Mesendoderm (in vitro differentiated cells): ENCODE results near the gene BACH2.

Source experiments
- DNase-seq: peaks from one replicate; pipeline ENCODE4 v3.0.0; 2013
- H2AK5ac ChIP-seq: 2 replicates; pipeline ENCODE4 v1.6.1; 2013; ENCODE audit warnings: low read length, inconsistent platforms
- H2BK120ac ChIP-seq: 2 replicates; pipeline ENCODE4 v1.6.1; 2013; ENCODE audit warnings: low read depth, mild to moderate bottlenecking, low read length, moderate library complexity, mixed read lengths
- H2BK15ac ChIP-seq: replicated peaks from 2 replicates; pipeline ENCODE4 v1.6.1; 2013; ENCODE audit warnings: low read depth, mild to moderate bottlenecking, moderate library complexity
- H2BK5ac ChIP-seq: 2 replicates; pipeline ENCODE4 v1.6.1; 2013; ENCODE audit warnings: low read length, inconsistent platforms
- H3K18ac ChIP-seq: 2 replicates; pipeline ENCODE4 v1.6.1; 2013; ENCODE audit warnings: mild to moderate bottlenecking, low read length, mixed read lengths
- H3K23ac ChIP-seq: one replicate; pipeline ENCODE4 v1.6.1; 2013; ENCODE audit warnings: low read length
- H3K27ac ChIP-seq: 2 replicates; pipeline ENCODE4 v1.5.1; 2013; ENCODE audit warnings: low read depth, mild to moderate bottlenecking, inconsistent platforms, low read length, moderate library complexity
- H3K27me3 ChIP-seq: 2 replicates; pipeline ENCODE4 v1.6.1; 2013; ENCODE audit warnings: low read length, control low read depth, mild to moderate bottlenecking, inconsistent platforms; ENCODE audit not compliant: insufficient read depth, poor library complexity
- H3K36me3 ChIP-seq: 2 replicates; pipeline ENCODE4 v1.6.1; 2013; ENCODE audit warnings: low read length, inconsistent platforms; ENCODE audit not compliant: control insufficient read depth, insufficient read depth
- H3K4ac ChIP-seq: one replicate; pipeline ENCODE4 v1.6.1; 2013; ENCODE audit warnings: low read depth, mild to moderate bottlenecking, low read length, moderate library complexity
- H3K4me1 ChIP-seq: 2 replicates; pipeline ENCODE4 v1.6.1; 2013; ENCODE audit warnings: low read depth, low read length, inconsistent platforms; ENCODE audit not compliant: control insufficient read depth
- H3K4me2 ChIP-seq: 2 replicates; pipeline ENCODE4 v1.6.1; 2013; ENCODE audit warnings: low read length
- H3K4me3 ChIP-seq: 2 replicates; pipeline ENCODE4 v1.5.1; 2013; ENCODE audit warnings: mild to moderate bottlenecking, low read length
- H3K56ac ChIP-seq: one replicate; pipeline ENCODE4 v1.6.1; 2013; ENCODE audit warnings: low read length
- H3K79me1 ChIP-seq: 2 replicates; pipeline ENCODE4 v1.6.1; 2013; ENCODE audit warnings: low read length, inconsistent platforms
- H3K79me2 ChIP-seq: 2 replicates; pipeline ENCODE4 v1.6.1; 2013; ENCODE audit warnings: mild to moderate bottlenecking, low read length; ENCODE audit not compliant: control insufficient read depth, insufficient read depth
- H3K9ac ChIP-seq: 2 replicates; pipeline ENCODE4 v1.6.1; 2013; ENCODE audit warnings: low read length, inconsistent platforms
- H4K5ac ChIP-seq: one replicate; pipeline ENCODE4 v1.6.1; 2013; ENCODE audit warnings: low read length
- H4K8ac ChIP-seq: one replicate; pipeline ENCODE4 v1.6.1; 2013; ENCODE audit warnings: low read depth, mild to moderate bottlenecking, control low read depth, low read length, moderate library complexity
- WGBS: extraction: QIAGEN DNeasy Blood & Tissue Kit; methylation state at CpG from one replicate; pipeline ENCODE4 v1.1.7; 2013; ENCODE audit warnings: low lambda C conversion rate, missing lambda C conversion rate; ENCODE audit not compliant: insufficient coverage; ENCODE audit errors: extremely low coverage; 5-methylcytosine and 5-hydroxymethylcytosine counted together

BACH2 gene

DNA sequence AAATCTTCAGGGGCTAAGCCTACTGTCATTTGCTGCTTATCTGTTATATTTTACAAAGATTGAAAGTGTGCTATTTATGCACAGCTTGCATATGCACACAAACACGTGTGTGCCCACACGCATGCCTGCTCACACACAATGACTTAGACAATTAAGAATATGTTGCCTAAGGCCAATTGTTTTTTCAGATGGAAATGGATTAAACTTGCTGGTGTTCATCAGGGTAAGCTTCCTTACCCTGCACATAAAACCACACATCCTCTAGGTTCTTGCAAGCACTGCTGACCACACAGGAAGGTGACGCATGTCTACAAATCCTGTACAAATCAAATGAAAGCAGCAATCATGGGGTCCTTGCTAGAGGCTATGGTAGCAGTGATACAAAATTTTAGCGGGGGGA lies 344.0 kb downstream of the BACH2 start:
- no peak overlapping the region for H3K9ac ChIP-seq
- no peaks in the 10 kb centered on the region for H3K27me3 ChIP-seq
- DNase-seq, result no peak
- H2BK120ac ChIP-seq, result no peak overlapping the region
- H2BK15ac ChIP-seq, result no peak overlapping the region
- no peak overlapping the region for H3K4me3 ChIP-seq
- no peaks in the 10 kb centered on the region for H3K36me3 ChIP-seq
- no peak overlapping the region for H2AK5ac ChIP-seq
- no peaks in the 10 kb centered on the region for H3K79me1 ChIP-seq
- no peak overlapping the region for H3K27ac ChIP-seq
- H3K18ac ChIP-seq, result no peak overlapping the region
- H4K8ac ChIP-seq, result no peak overlapping the region
- no CpG with 5 or more reads among the region's 4 CpGs for WGBS
- H2BK5ac ChIP-seq, result no peak overlapping the region
- H4K5ac ChIP-seq, result no peak overlapping the region
- no peaks in the 10 kb centered on the region for H3K79me2 ChIP-seq
- no peak overlapping the region for H3K56ac ChIP-seq
- no peaks in the 10 kb centered on the region for H3K4me1 ChIP-seq
- no peak overlapping the region for H3K4ac ChIP-seq
- H3K4me2 ChIP-seq, result no peak overlapping the region
- H3K23ac ChIP-seq, result no peak overlapping the region

GRCh38 chr6:89952105-89952671 lies 344.5 kb downstream of the BACH2 start:
- WGBS, result no CpG with 5 or more reads among the region's 6 CpGs

GRCh38 chr6:89951574-89952104 lies 345.0 kb downstream of the BACH2 start:
- Histone ChIP-seq H4K8ac (no peak overlapping the region), H3K23ac (no peak overlapping the region), H2BK5ac (no peak overlapping the region), H3K18ac (no peak overlapping the region), H3K79me2 (no peaks in the 10 kb centered on the region), H3K27ac (no peak overlapping the region), H3K36me3 (no peaks in the 10 kb centered on the region), H2AK5ac (no peak overlapping the region), H3K4me1 (no peaks in the 10 kb centered on the region), H3K4ac (no peak overlapping the region), H2BK15ac (no peak overlapping the region), H3K9ac (no peak overlapping the region), H3K4me3 (no peak overlapping the region), H4K5ac (no peak overlapping the region), H3K79me1 (no peaks in the 10 kb centered on the region), H3K56ac (no peak overlapping the region), H2BK120ac (no peak overlapping the region), H3K4me2 (no peak overlapping the region), H3K27me3 (no peaks in the 10 kb centered on the region)
- peak; percentile 39 for DNase-seq
- no CpG with 5 or more reads among the region's 15 CpGs for WGBS

More at GRCh38 chr6:89952105-89952671, 344.5 kb downstream of the BACH2 start:
- Histone ChIP-seq H4K5ac (no peak overlapping the region), H3K27ac (no peak overlapping the region), H3K56ac (no peak overlapping the region), H2BK5ac (no peak overlapping the region), H3K4me3 (no peak overlapping the region), H3K79me2 (no peaks in the 10 kb centered on the region), H3K4me2 (no peak overlapping the region), H3K23ac (no peak overlapping the region), H2BK15ac (no peak overlapping the region), H3K18ac (no peak overlapping the region), H3K79me1 (no peaks in the 10 kb centered on the region), H3K9ac (no peak overlapping the region), H3K36me3 (no peaks in the 10 kb centered on the region), H3K4ac (no peak overlapping the region), H3K27me3 (no peaks in the 10 kb centered on the region), H3K4me1 (no peaks in the 10 kb centered on the region), H2AK5ac (no peak overlapping the region), H2BK120ac (no peak overlapping the region), H4K8ac (no peak overlapping the region)
- no peak for DNase-seq

GRCh38 chr6:89950879-89951391 lies 345.7 kb downstream of the BACH2 start:
- Histone ChIP-seq H2BK120ac (no peak overlapping the region), H3K56ac (no peak overlapping the region), H4K5ac (no peak overlapping the region), H3K36me3 (no peaks in the 10 kb centered on the region), H4K8ac (no peak overlapping the region), H3K4ac (no peak overlapping the region), H2BK15ac (no peak overlapping the region), H3K23ac (no peak overlapping the region), H3K4me3 (no peak overlapping the region), H2AK5ac (no peak overlapping the region), H3K79me2 (no peaks in the 10 kb centered on the region), H3K79me1 (no peaks in the 10 kb centered on the region), H2BK5ac (no peak overlapping the region), H3K18ac (no peak overlapping the region), H3K27ac (no peak overlapping the region), H3K27me3 (no peaks in the 10 kb centered on the region), H3K9ac (no peak overlapping the region), H3K4me2 (no peak overlapping the region), H3K4me1 (no peaks in the 10 kb centered on the region)
- WGBS, result no CpG with 5 or more reads among the region's 15 CpGs
- DNase-seq, result no peak

GRCh38 chr6:89950446-89950845 lies 346.2 kb downstream of the BACH2 start:
- no peak overlapping the region for H3K4ac ChIP-seq
- no peak overlapping the region for H4K8ac ChIP-seq
- no CpG with 5 or more reads among the region's 17 CpGs for WGBS
- H2AK5ac ChIP-seq, result no peak overlapping the region
- no peak overlapping the region for H3K4me2 ChIP-seq
- H4K5ac ChIP-seq, result no peak overlapping the region
- no peak overlapping the region for H3K23ac ChIP-seq
- H2BK5ac ChIP-seq, result no peak overlapping the region
- H3K4me1 ChIP-seq, result no peaks in the 10 kb centered on the region
- H2BK120ac ChIP-seq, result no peak overlapping the region
- H3K79me1 ChIP-seq, result no peaks in the 10 kb centered on the region
- no peak for DNase-seq
- H3K4me3 ChIP-seq, result no peak overlapping the region
- no peak overlapping the region for H2BK15ac ChIP-seq
- no peaks in the 10 kb centered on the region for H3K79me2 ChIP-seq
- no peak overlapping the region for H3K27ac ChIP-seq
- H3K18ac ChIP-seq, result no peak overlapping the region
- H3K56ac ChIP-seq, result no peak overlapping the region
- H3K36me3 ChIP-seq, result no peaks in the 10 kb centered on the region
- no peak overlapping the region for H3K9ac ChIP-seq
- no peaks in the 10 kb centered on the region for H3K27me3 ChIP-seq

- Histone ChIP-seq H2BK5ac (no peak overlapping the region), H3K27ac (no peak overlapping the region), H4K8ac (no peak overlapping the region), H2BK120ac (no peak overlapping the region), H3K56ac (no peak overlapping the region), H3K4me2 (no peak overlapping the region), H3K18ac (no peak overlapping the region), H3K9ac (no peak overlapping the region), H2AK5ac (no peak overlapping the region), H3K36me3 (no peaks in the 10 kb centered on the region), H3K79me1 (no peaks in the 10 kb centered on the region), H3K4me3 (no peak overlapping the region), H3K27me3 (no peaks in the 10 kb centered on the region), H3K23ac (no peak overlapping the region), H3K4me1 (no peaks in the 10 kb centered on the region), H3K4ac (no peak overlapping the region), H3K79me2 (no peaks in the 10 kb centered on the region), H2BK15ac (no peak overlapping the region), H4K5ac (no peak overlapping the region)
- no CpG with 5 or more reads among the region's 5 CpGs for WGBS
- DNase-seq, result no peak
Observed at GRCh38 chr6:89948876-89949275, 347.8 kb downstream of the BACH2 start.
